Measurements from ENCODE around the gene DPM2. TPM values are rescaled to one million over a fixed set of nuclear protein-coding genes. Genes with fewer than 3 reads are reported as not detected.

Gene DPM2
- total RNA-seq, 6 experiments from 2014 or later = 10.6 to 19.1 (median 13.9) TPM

DNA sequence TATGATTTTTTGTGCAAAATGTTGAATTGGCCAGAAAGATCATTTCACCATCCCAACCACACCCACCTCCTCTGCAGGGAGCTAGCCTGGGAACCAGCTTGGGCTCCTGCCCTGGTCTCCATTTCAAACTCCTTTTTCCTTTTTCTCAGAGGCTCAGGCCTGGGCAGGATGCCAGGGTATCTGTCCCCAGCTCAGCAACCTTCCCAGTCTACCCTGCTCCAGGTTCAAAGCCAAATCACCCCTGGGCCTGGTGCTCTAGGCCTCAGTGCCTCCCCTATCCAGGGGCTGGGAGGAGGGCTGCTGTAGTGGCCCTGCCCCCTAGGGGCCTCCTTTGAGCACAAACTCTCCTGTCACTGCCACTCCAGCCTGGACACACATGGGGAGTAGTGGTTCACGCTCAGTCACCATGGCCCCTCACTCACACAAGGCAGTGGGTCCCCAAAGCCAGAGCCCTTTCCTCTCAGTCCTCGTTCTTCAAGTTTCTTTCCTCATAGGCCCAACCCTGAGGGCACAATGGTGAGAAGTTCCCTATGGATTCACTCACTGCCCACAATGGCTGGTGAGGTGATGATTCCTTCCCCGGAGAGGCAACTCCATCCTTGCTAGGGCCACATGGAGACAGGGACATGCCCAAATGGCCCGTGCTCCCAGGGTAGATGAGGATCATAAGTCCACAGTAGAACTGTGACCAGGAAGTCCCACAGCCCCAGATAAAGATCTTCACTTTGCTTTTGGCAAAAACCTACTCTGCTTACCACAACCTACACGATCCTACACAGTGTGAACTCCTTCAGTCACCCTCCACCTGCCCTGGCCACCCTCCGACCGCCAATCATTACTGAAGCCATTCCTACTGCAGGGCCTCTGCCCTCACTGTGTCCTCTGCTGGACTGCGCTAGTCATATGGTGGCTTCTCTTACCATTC lies 19.2 kb downstream of the DPM2 start:
- peaks cover 0 to 47% (median 8%) of the 10 kb centered on the region in 4 donors for H3K4me1 ChIP-seq
- H3K4me3 ChIP-seq = no peak overlapping the region
- peak in 1 of 3 donors; percentile 61 for DNase-seq
- no peaks in the 10 kb centered on the region for H3K27me3 ChIP-seq
- TF ChIP-seq, protein P1, sequence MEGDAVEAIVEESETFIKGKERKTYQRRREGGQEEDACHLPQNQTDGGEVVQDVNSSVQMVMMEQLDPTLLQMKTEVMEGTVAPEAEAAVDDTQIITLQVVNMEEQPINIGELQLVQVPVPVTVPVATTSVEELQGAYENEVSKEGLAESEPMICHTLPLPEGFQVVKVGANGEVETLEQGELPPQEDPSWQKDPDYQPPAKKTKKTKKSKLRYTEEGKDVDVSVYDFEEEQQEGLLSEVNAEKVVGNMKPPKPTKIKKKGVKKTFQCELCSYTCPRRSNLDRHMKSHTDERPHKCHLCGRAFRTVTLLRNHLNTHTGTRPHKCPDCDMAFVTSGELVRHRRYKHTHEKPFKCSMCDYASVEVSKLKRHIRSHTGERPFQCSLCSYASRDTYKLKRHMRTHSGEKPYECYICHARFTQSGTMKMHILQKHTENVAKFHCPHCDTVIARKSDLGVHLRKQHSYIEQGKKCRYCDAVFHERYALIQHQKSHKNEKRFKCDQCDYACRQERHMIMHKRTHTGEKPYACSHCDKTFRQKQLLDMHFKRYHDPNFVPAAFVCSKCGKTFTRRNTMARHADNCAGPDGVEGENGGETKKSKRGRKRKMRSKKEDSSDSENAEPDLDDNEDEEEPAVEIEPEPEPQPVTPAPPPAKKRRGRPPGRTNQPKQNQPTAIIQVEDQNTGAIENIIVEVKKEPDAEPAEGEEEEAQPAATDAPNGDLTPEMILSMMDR (IDR thresholded peaks at IDR 0.05) = peak in 2 of 4 donors; percentile 11 to 17
- TF ChIP-seq POLR2A (IDR thresholded peaks at IDR 0.05) = no peak
- intact Hi-C loops (cut with DNase I) = no loop called here
- no peak for ATAC-seq
- 71% methylated on average over 5 of the region's 8 CpGs for WGBS (ENCODE audit: insufficient coverage, low coverage, low lambda C conversion rate, missing lambda C conversion rate)
- no peaks in the 10 kb centered on the region for H3K36me3 ChIP-seq
- H3K9me3 ChIP-seq = no peaks in the 10 kb centered on the region
- H3K27ac ChIP-seq = peak overlapping the region in 2 of 3 donors; percentile 26 to 39

DNA sequence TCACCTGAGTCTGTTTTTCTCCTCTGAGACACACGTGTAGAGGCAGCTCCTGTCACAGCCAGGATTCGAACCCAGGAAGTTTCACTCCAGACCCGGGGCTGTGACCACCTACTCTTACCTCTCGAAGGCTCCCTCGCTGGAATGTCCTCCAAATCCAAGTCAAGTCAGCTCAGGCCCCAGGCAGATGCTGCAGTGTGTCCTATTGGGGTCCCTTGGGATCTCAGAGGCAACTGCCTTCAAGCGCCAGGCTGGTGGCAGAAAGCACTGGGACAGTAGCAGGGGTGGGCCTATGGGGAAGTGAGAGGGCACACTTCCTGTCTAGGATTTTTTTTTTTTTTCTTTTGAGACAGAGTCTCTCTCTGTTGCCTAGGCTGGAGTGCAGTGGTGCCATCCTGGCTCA lies 20.1 kb downstream of the DPM2 start:
- H3K4me1 ChIP-seq = peaks cover 0 to 56% (median 12%) of the 10 kb centered on the region in 4 donors
- 20% methylated on average over 2 of the region's 6 CpGs for WGBS (ENCODE audit: insufficient coverage, low coverage, low lambda C conversion rate, missing lambda C conversion rate)
- intact Hi-C loops (cut with DNase I) = no loop called here

DNA sequence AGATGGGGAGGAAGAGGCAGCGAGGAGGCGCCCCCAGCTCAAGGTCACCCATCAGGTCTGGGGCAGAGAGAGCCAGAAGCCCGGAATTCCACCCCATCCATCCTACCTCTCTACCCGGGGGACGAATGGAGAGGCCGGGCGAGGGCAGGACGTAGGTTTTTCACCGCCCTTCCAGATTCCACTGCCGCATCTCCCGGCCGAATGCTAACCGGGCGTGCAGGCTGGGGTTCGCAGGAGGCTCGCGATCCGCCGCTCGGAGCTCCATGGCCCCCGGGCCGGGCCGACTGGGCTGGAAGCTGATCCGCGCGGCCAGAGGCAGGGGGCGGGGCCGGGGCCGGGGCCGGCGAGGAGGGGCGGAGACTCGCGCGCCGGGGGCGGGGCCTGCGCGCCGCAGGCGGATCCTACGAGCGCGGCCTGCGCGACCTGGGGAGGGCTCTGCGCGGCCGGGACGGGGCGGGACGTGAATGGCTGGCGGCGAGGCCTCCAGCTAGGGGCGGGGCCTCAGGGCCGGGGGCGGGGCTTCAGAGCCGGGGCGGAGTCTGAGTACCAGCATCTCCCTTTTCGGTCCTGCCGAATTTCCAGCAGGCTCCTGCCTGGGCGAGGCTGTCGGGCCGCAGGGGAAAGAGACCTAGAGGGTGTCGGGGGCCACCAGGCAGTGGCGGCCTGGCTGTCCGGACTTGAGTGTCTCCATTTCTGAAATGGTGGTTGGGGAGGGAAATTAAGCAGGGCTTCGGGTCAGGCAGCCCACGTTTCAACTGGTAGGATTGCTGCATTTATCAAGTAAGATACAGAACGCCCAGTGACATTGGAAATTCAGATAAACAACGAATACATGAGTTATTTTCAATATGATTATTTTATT lies 20.7 kb downstream of the DPM2 start, which contains the start of gene ST6GALNAC4:
Gene ST6GALNAC4, minus strand, starts transcription at position 322 of the 862 bp plus-strand sequence. CDS start 622 bp downstream, outside the sequence.
- 25% methylated on average over 9 of the region's 71 CpGs for WGBS (ENCODE audit: insufficient coverage, low coverage, low lambda C conversion rate, missing lambda C conversion rate)
- DNase-seq (peak; percentile 97), ATAC-seq (peak; percentile 78 to 97 (median 90))
- TF ChIP-seq, protein P1 (IDR thresholded peaks at IDR 0.05) = no peak
- peak; percentile 66 for TF ChIP-seq POLR2A (IDR thresholded peaks at IDR 0.05)
- H3K4me1 ChIP-seq = peaks cover 0 to 55% (median 12%) of the 10 kb centered on the region in 4 donors
- no peaks in the 10 kb centered on the region for H3K27me3 ChIP-seq
- H3K4me3 ChIP-seq = peak within 1 kb of the TSS; percentile 54 to 69 (median 62)
- no peaks in the 10 kb centered on the region for H3K36me3 ChIP-seq
- H3K27ac ChIP-seq = peak within 1 kb of the TSS in 2 of 3 donors; percentile 5 to 43
- H3K9me3 ChIP-seq = no peaks in the 10 kb centered on the region
- intact Hi-C loops (cut with DNase I) = no loop called here

More for the DNA sequence above, 20.1 kb downstream of the DPM2 start:
- TF ChIP-seq, protein P1 (IDR thresholded peaks at IDR 0.05) = no peak
- TF ChIP-seq POLR2A (IDR thresholded peaks at IDR 0.05) = no peak
- no peaks in the 10 kb centered on the region for H3K36me3 ChIP-seq
- no peak overlapping the region for H3K27ac ChIP-seq
- no peaks in the 10 kb centered on the region for H3K9me3 ChIP-seq
- H3K4me3 ChIP-seq = no peak overlapping the region
- DNase-seq (no peak), ATAC-seq (no peak)
- no peaks in the 10 kb centered on the region for H3K27me3 ChIP-seq
